Jurkat, Clone E6-1 (cell line): ENCODE data around the gene TLE3.
A peak's percentile ranks its signal among the peaks of the same experiment; 100 is the strongest.

Experiments
- DNase-seq: peaks from one replicate; pipeline ENCODE4 v3.0.0-alpha.2; 2011; ENCODE audit warnings: low read depth, low spot score
- H3K4me3 ChIP-seq: 2 replicates; pipeline ENCODE4 v1.5.1; 2011; ENCODE audit warnings: mild to moderate bottlenecking, low read length, control low read depth, moderate library complexity

Gene TLE3

GRCh38 chr15:70024521-70024920 is 73.2 kb downstream of the TLE3 start:
- H3K4me3 ChIP-seq = no peak overlapping the region
- no peak for DNase-seq

DNA sequence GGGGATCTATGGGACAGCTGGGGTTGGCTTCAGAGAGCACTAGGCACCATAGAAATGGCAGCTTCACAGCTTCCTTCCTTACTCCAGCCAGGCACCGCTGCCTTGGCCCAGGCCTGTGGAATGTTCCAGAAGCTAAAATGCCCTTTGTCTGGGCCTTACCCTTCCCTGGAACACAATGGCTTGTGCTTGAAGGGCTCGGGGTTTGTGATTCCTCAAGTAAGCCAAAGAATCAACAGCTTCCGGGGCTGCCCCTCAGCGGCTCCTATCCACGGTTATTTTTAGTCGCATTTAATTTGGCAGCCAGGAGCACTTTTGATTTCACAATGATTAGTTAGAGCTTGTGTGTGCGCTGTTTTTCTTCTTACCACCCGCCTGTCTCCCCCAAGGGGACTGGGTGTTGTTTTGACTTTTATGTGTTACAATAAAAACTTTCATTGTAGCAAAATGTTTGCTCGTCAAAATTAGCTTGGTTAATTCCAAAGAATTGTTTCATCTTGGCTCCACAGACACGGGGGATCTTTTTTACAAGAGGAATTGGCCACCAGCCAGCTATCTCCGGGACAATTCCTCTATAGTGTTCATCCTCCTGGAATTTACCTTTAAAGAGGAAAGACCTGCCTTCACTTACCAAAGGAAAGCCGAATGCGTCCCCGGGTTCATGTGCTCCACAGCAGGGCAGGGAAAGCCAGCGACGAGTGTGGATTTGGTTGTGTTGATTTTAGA is 73.8 kb downstream of the TLE3 start:
- no peak overlapping the region for H3K4me3 ChIP-seq
- no peak for DNase-seq

DNA sequence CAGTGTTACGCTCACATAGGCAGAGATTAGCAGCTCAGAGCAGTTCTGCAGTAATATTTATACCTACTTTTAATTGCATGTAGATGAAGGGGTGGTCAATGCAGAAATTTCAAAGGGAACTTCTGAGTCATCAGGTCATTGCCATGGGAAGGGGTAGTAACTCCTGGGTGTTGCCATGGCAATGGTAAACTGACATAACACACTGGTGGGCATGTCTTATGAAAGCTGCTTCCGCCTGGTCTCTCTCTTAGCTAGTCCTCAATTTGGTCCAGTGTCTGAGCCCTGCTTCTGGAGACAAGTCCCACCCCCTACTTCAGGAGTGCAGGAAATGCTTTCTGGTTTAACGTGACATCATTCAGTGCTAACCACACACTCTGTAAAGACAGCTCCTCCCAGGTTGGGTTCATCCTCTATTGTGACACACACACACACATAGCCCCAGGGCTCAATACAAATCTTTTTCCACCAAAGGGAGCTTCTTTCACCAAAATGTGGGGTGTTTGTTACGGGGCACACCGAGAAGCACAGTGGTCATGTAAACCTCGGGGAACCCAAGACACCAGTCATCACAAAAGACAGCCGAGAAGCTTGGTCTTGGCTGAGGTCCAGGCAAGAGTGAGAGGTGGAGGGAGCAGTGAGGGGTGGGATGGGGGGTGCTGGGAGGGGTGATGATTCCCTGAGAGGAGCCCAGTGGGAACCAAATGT is 74.5 kb downstream of the TLE3 start:
- DNase-seq = peak; percentile 90
- no peak overlapping the region for H3K4me3 ChIP-seq

GRCh38 chr15:70020229-70020628 is 77.5 kb downstream of the TLE3 start:
- no peak overlapping the region for H3K4me3 ChIP-seq
- DNase-seq = no peak

- DNase-seq = no peak
- H3K4me3 ChIP-seq = no peak overlapping the region
Observed at GRCh38 chr15:70018646-70019600, 78.8 kb downstream of the TLE3 start.

DNA sequence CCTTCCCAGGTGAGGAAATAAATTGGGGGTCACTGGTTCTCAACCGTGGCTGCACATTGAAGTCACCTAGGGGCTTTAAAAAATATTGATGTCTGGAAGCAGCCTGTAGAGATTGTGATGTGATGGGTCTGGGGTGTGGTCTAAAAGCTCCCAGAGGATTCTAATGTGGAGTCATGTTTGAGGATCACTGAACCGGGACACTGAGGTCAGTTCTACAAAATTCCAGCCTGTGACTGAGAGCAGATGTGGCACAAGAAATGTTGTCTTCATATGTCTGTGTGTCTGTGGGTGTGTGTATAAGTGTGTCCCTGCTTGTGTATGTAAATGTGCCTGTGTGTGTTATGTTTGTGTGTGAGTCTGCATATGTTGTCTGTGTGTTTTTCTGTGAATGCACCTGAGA is 79.9 kb downstream of the TLE3 start:
- DNase-seq = no peak
- no peak overlapping the region for H3K4me3 ChIP-seq

DNA sequence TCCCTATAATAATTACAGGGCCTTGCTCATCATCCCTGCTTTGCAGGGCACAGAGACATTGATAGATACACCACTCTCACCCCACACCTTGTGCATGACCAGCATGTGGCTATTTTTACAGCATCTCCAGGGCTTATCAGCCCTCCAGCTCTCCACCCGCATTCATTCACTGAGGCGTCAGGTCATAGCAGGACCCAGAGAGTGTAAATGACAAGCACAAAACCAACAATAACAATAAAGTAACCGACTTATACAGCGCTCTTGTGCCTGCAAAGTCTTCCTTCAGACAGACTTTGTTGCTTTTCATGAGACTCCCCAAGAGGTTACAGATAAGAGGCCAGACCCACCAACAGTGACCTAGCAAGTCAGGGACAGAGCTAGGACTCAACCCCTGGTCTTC is 80.7 kb downstream of the TLE3 start:
- DNase-seq = no peak

GRCh38 chr15:70016511-70016994 is 81.2 kb downstream of the TLE3 start:
- DNase-seq = no peak
- H3K4me3 ChIP-seq = no peak overlapping the region

More for the DNA sequence above, 80.7 kb downstream of the TLE3 start:
- H3K4me3 ChIP-seq = no peak overlapping the region

DNA sequence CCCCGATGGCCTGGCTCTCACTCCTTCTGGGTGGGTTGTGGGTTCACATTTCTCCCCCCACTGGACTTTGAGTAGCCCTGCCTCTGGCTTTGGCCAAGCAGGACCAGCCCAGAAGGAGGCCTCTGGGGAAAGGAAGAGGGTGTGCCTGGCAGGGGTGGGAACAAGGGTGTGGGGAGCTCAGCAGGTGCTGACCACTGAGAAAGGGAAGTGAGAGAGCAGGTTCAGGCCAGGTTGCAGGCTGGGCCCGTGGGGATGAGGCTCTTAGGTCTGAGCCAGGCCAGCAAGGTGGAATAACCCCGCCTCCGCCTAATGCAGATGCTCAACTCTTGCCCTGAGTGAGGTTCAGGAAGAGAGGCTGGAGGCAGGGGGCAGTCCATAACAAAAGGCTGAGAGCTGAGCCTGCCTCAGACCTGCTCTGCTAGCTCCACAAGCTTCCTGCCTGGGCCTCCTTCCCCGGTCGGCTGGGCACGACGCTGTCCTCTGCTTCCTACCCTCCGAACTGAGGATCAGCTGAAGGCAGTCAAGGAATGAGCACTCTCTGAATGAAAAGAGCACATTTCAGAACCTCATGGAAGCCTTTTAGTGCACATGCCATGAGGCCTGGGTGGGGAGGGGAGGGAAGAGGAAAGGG is 82.7 kb downstream of the TLE3 start:
- DNase-seq = no peak
- no peak overlapping the region for H3K4me3 ChIP-seq

- H3K4me3 ChIP-seq = no peak overlapping the region
- no peak for DNase-seq
Observed at GRCh38 chr15:70014331-70014730, 83.4 kb downstream of the TLE3 start.

GRCh38 chr15:70013656-70014313 is 83.9 kb downstream of the TLE3 start:
- H3K4me3 ChIP-seq = no peak overlapping the region
- no peak for DNase-seq

GRCh38 chr15:70012895-70013294 is 84.8 kb downstream of the TLE3 start:
- no peak for DNase-seq
- no peak overlapping the region for H3K4me3 ChIP-seq

GRCh38 chr15:70008697-70009290 is 88.9 kb downstream of the TLE3 start:
- no peak for DNase-seq
- H3K4me3 ChIP-seq = no peak overlapping the region

- no peak for DNase-seq
- no peak overlapping the region for H3K4me3 ChIP-seq
Observed at GRCh38 chr15:70006259-70007147, 91.2 kb downstream of the TLE3 start.

GRCh38 chr15:70004826-70005225 is 92.9 kb downstream of the TLE3 start:
- DNase-seq = no peak
- H3K4me3 ChIP-seq = no peak overlapping the region

DNA sequence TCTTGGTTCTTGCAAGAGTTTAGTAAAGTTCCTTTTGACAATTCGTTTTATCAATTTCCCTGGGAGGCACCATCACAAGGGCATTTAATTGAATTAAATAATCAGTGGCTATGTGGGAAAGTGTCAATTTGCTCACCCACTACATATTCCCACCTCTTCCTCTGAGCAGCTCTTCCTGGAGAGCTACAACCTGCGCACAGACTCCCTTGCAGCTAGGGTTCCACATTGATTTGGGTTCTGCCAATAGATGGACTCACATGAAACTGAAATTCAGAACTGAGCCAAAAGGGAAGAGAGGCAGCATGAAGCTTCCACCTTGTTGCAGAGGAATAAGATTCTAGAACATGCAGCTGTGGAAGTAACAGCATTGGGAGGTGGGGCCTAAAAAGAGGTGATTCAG is 94.8 kb downstream of the TLE3 start:
- no peak overlapping the region for H3K4me3 ChIP-seq
- no peak for DNase-seq

DNA sequence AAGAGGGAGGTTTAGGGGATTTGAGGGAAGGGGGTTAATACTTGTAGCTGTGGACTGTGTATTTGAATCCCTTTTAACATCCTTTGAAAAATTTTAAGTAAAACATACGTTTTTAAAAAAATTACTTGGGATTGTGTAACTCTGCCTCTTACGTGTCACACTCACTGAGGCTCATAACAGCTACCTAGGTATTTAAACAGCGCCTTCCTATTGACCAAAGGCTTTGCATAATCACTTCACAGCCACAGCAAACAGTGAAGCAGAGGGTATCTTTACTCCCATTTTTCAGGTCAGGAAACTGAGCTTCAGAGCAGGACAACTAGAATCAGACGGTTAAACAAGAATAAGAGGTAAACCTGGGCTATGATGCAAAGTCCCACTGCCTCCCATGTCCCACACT is 95.9 kb downstream of the TLE3 start:
- DNase-seq = no peak
- H3K4me3 ChIP-seq = no peak overlapping the region
